Measurements from ENCODE around the gene NUDT13. TPM values are rescaled to one million over a fixed set of nuclear protein-coding genes. Genes with fewer than 3 reads are reported as not detected.

Gene NUDT13
- total and polyA plus RNA-seq, 9 of the 15 experiments (the other 6 are each of a cell fraction or from before 2014, with no cell fraction given), result 4.7 to 11.1 (median 5.6) TPM

DNA sequence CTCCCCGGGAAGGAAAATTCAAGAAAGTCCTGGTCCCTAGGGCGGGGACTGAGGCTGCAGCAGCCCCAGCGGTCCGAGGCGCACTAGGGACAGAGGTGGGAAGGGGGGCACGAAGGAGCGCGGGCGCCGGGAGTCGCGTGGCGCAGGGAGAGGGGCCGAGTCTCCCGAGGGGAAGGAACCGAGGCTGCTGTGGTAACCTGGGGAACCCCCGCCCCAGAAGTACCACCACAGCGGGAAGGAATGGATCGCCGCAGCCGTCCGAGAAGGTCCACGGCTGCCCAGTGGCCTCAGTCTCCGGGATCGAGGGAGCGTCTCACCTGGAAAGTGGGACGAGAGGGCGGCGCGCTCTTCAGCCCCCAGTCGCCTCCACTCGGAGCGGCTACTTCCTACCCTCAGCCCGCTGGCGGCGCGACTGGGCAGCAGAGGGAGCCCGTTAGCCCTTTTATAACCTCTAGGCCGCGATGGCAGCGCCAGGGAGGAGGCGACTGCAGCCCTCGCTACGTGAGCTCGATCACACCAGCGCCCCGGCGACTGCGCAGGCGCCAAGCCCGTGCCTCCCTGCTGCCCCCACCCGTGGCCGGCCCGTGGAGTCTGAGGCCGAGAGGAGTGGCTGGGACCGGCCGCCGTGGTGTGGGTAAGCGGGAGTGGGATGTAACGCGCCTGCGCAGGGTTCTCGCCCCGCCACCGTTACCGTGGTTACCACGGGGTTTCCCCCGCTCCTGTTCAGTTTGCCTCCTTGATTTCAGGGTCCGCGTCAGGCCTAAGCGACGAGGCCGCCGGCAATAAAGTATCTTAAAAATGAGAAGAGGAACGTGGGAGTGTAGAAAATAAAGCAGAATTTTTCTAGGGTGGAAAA, 13.6 kb upstream of the NUDT13 start, which contains the start of gene P4HA1 (continued):
- TF ChIP-seq RREB1 (CRISPR knock-in tag; IDR thresholded peaks at IDR 0.05), result peak; percentile 75; the same call in 1 of the 2 replicates
- no peak for TF ChIP-seq COPS2 (conservative IDR thresholded peaks at IDR 0.05)
- no peak for TF ChIP-seq NFE2 (IDR thresholded peaks at IDR 0.05; ENCODE audit: low read depth)
- peak; percentile 24; the same call in 1 of the 2 replicates for TF ChIP-seq ATF1 (CRISPR knock-in tag; IDR thresholded peaks at IDR 0.05)
- peak; percentile 84 for TF ChIP-seq ATF1 (tag; IDR thresholded peaks at IDR 0.05)
- TF ChIP-seq CBX1 (IDR thresholded peaks at IDR 0.05; ENCODE audit: low read depth), result peak; percentile 25; the same call in 1 of the 2 replicates
- TF ChIP-seq CHD2 (IDR thresholded peaks at IDR 0.05; ENCODE audit: low read depth, low read length), result no peak
- no peak for TF ChIP-seq ZNF197 (CRISPR knock-in tag; IDR thresholded peaks at IDR 0.05; ENCODE audit: low read depth)
- TF ChIP-seq ZNF140 (CRISPR knock-in tag; IDR thresholded peaks at IDR 0.05), result 0 out of 2 replicates have a peak, but pooled peaks have one; percentile 44
- TF ChIP-seq TAF9B (IDR thresholded peaks at IDR 0.05; ENCODE audit: partially characterized antibody), result peak; percentile 63
- no peak for TF ChIP-seq ZNF217 (CRISPR knock-in tag; IDR thresholded peaks at IDR 0.05)
- TF ChIP-seq POLR3G (IDR thresholded peaks at IDR 0.05; ENCODE audit: extremely low read depth, insufficient read length, insufficient replicate concordance), result no peak
- TF ChIP-seq ZNF347 (CRISPR knock-in tag; IDR thresholded peaks at IDR 0.05; ENCODE audit: low read depth), result no peak
- peak; percentile 83; the same call in 1 of the 2 replicates for TF ChIP-seq GABPB1 (CRISPR knock-in tag; IDR thresholded peaks at IDR 0.05)
- TF ChIP-seq POLR2H (tag; IDR thresholded peaks at IDR 0.05; ENCODE audit: low read depth), result peak; percentile 92
- no peak for TF ChIP-seq SNIP1 (IDR thresholded peaks at IDR 0.05; ENCODE audit: low read depth)
- TF ChIP-seq RBM22 (IDR thresholded peaks at IDR 0.05; ENCODE audit: low read depth, low read length, poor library complexity, severe bottlenecking), result peak; percentile 94

All from K562 (cell line).